HG03039 (cell line): Measurements from ENCODE around the gene TLN1.

Experiments used
- ATAC-seq: cut with Tn5 transposase; IDR thresholded peaks from one replicate; pipeline ENCODE4 v1.9.1; 2021; ENCODE audit warnings: mild to moderate bottlenecking, moderate library complexity; ENCODE audit not compliant: unreplicated experiment

The TLN1 gene

GRCh38 chr9:35729700-35730485, 2.1 kb downstream of the TLN1 start:
- no peak for ATAC-seq

DNA sequence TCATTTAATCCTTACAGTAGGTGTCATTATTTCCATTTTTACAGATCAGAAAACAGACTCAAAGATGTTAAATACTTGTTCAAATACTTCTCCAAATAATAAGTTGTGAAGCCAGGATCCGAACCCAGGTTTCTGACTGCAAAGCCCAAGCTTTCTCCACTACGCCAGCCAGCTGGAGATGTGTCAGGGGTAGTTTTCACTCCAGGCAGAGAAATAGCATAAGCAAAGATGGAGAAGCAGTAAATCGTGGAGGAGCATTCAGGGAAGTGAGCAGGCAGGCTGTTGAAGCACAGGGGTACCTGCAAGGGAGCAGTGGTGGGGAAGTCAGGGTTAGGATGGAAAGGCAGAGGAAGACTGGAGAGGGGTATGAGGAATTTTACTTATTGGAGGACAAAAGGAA, 2.9 kb downstream of the TLN1 start:
- no peak for ATAC-seq

DNA sequence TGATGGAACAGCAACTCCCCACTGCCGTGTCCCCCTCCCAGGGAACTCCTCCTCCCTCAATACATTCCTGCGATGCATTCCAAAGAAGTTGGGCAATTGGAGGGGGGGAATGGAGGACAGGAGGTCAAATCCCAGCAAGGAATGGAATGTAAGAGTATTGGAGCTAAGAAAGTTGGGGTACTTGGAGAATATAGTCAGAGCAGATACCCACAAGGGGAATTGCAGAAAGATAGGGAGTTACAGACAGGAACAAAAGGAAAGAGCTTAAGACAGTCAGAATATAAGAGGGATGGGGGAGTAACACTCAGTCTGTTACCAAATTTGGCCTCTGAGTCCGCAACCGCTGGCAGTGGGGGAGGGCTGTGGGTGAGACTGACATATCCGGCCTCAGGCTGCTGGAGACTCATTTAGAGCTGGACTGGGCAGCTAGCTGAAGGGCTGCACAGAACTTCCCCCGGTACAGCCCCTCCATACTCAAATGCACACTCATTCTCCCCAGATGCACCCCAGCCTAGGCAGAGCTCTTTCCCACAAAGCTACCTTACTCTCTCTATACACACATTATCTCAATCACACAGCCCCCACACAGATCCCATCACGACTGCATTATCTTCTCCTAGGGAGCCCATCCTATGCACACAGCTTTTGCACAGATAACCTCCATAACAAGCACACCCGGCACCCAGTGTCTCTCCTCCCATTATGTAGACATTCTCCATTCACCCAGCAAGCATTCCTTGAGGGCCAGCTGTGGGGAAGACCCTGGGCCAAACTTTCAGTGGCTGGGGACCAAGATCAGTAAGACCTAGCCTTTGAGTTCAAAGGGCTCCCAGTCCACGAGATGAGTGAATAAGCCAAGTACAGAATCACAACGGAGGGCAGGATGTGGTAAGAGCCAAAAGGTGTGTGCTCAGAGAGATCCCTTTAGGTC, 3.7 kb downstream of the TLN1 start:
- ATAC-seq: no peak

- no peak for ATAC-seq
Measured at GRCh38 chr9:35727676-35728040, 4.3 kb downstream of the TLN1 start.

DNA sequence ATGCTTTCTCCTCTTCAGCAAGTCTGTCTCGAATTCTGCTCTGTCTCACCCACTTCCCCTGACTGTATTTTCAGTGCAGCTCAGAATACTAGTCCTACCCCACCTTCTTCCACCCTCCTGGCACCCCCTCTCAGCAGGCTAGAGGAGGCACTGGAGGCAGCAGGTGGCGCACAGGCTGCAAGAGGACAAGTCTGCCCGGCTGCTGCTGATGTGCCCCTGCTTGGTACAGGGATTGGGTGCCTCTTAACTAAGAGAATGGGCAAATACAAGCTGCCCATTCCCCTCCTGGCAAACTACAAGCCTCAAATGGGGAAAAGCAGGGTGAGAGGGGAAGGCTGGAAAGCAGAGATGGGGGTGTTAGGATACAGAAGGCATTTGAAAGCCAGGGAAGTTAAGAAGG, 5.1 kb downstream of the TLN1 start:
- ATAC-seq: no peak

GRCh38 chr9:35725362-35725761, 6.6 kb downstream of the TLN1 start:
- no peak for ATAC-seq

DNA sequence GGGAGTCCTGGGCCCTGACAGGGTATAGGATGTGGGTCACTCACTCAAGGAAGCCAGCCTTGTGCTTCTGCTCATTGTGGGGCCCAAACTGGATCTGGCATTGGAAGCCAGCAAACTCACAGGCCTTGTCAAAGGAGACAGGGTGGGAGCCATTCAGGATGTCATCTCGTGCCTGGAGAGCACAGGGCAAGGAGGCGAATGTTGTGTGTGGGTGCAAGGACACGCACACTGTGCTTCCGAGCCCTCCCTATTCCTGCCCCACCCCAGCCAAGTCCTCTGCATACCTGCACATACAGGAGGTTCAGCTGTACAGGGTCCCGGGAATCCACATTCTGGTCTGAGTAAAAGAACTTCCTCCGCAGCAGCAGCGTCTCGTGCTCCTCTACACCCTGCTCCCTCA, 8.1 kb downstream of the TLN1 start:
- ATAC-seq: no peak

- ATAC-seq: no peak
Measured at GRCh38 chr9:35723426-35723825, 8.6 kb downstream of the TLN1 start.

DNA sequence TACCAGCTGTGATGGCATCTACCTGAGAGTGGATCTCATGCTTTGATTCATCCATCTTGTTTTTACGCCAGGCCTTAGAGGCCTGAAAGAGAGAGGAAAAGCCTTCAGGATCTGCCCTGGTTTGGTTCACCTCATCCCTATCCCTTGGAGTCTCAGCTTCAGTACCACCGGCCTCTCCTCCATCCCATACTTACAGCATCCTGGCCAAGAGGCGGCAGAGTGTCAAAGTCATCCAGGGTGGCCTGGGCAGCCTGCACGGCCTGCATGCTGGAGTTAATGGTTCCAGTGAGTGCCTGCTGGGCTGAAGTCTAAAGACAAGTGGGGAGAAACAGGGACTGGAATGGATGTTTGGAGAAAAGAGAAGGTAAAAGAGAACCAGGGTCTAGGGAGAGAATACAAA, 12.4 kb downstream of the TLN1 start:
- ATAC-seq: no peak

DNA sequence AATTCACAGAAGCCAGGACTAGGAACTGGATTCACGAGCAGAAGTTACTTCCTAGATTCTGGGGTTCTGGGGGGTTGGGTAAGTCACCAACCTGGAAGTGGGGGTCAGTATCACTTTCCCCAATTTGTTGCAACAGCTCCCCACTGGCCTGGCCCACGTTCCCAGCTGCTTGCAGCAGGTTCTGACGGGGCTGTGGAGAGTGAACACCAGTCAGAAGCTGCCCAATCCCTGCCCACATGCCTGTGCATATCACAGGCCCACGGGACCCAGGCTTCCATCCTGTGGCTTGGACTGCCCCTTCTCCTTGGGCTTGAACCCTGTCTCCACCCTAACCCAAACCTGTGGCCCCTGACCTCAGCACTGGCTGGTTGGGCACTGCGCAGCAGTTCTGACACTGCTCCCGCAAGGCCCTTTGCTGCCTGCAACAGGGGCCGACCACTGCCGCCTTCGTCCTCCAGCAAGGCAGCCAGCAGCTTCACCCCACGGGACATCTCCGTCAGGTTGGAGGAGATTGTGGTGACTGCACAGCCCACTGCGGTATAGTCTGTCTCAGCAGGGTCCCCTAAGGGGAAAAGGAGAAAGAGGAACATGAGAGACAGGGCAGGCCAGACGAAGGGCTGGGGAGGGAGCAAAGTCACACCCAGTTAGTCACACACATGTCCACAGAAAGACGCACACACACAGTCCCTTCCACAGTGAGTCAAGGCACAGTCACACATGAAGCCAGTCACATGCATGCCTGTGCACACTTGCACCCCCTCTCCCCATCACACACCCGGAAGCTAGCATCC, 13.1 kb downstream of the TLN1 start:
- ATAC-seq: no peak

DNA sequence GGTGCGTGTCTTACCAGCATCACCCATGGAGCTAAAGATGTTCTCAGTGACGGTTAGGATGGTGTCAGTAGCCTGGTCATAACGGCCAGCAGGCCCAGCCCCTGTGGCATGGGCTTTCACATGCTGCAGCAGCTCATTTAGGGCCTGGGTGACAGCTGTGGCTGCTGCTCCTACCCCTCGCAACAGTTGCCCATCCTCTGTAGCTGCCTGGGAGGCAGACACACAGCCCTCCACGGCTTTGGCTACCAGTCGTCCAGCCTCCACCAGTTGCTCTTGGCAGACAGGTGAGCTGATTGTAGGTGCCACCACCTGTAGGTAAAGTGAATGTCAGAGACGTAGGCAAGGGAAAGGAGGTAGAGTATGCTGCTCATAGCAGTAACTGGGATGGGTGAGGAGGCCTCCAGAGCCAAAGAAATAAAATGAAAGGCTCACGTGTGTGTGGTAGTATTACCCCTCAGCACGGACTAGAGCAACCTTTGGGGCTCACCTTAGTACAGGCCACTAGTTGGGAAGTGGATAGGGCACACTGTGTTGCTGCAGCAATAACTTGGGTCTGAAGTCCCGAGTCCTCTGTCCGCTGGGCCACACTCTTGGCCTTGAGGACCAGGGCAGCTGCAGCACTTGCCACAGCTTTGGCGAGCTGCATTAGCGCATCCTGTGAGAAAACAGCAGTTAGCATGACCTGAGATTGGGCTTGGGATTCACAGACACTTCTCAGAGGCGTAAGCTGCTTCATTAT, 14.7 kb downstream of the TLN1 start:
- no peak for ATAC-seq

DNA sequence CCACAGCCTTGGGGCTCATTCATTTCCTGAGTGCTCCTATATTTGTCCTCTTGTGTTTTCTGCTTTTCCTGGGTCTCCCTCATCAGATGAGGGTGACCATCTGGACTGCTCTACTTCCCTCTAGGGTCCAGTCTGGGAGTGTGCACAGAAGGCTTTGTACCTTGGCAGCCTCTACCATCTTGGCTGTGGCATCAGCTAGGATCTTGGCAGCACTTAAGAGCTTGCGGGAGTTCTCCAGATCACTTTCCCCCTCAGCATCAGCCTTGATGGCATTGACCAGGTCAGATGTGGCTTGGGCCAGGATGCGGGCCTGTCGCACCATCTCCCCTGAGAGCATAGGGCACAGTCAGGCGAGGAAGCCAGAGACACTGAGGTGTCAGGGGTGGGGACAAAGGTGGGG, 15.8 kb downstream of the TLN1 start:
- ATAC-seq: no peak

- no peak for ATAC-seq
Measured at GRCh38 chr9:35714579-35715252, 17.3 kb downstream of the TLN1 start.

GRCh38 chr9:35714123-35714522, 17.9 kb downstream of the TLN1 start:
- ATAC-seq: no peak

GRCh38 chr9:35713578-35713977, 18.4 kb downstream of the TLN1 start:
- no peak for ATAC-seq

GRCh38 chr9:35712762-35713400, 19.1 kb downstream of the TLN1 start:
- ATAC-seq: no peak

DNA sequence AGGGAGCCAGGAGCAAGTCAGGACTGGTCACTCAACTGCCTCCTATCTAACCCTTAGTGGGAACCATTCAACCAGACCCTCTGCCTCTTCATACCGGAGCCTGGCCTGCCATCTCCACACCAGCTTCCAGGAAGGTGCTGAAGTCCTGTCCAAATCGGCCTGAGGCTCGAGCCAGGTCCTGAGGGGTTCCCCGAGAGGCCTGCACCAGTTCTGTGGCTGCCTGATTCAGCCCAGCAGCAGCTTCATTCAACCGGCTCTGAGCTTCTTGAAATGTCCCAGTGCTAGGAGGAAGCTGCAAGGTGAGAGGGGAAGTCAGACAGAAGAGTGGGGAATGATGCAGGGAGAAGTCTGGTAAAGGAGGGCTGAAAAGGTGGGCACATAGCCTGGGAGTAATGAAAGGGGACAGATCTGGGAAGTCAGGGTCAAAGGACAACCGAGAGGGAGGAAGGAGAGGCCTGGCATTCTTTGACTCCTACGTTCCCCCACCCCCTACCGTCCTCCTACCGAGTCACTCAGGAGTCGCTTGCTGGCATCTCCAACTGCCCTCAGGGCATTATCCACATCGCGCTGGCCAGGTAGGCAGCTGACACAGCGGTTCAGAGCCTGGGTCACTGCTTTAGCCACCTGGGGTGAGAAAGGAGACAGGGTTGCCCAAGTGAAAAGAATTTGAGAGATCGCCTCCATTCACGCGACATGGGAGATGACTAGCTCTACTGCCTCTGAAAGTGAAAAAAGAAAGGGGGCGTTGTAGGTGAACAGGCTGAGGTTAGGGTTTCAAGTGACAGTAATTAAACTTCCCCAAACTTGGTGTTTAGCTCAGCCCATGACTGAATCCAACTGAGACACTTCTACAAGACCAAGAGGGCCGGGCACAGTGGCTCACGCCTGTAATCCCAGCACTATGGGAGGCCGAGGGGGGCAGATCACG, 20.2 kb downstream of the TLN1 start:
- ATAC-seq: no peak

DNA sequence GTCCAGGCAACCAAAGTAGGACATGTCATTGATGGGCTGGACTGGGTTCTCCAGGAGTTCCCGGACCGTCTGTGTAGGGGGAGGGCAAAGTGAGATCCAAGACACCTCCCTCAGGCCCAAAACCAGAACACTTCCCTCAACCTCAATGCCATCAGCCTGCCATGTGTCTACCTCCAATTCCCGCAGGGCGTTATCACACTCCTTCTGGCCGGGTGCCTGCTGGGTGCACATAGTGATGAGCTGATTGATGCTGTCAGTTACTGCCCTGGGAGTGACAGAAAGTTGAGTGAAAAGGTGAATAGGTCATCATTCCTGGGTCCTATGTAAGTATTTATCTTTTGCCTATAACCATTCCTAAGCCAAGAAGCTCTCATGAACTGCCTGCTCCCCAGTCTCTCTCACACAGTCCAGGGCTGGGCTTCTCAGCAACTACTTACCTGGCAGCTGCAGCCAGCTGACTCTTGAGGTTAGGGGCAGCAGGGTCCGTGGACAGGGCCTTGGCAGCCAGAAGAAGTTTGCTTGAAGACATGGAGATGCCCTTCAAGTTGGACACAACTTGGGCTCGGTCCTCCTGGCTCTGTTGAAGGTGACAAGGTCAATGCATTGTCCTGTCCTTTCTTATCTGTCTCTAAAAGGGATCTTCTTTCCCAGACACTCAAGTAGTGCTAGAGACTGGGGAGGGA, 21.0 kb downstream of the TLN1 start:
- no peak for ATAC-seq
